ENCODE data around the gene HTR1D.
"Not testable (repeated sequence)": the region's sequence is repeated elsewhere in the genome, so short reads cannot be mapped to it uniquely, and the experiment has no call there.

DNA sequence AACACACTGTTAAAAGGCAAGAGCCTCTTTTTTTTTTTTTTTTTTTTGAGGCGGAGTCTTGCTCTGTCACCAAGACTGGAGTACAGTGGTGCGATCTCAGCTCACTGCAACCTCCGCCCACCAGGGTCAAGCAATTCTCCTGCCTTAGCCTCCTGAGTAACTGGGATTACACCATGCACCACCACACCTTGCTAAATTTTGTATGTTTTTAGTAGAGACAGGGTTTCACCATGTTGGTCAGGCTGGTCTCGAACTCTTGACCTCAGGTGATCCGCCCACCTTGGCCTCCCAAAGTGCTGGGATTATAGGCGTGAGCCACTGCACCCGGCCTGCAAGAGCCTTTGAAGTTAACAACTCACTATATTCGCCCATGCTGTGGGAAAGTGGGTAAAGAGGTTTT is 9.6 kb downstream of the HTR1D start:
- TF ChIP-seq, protein P1, sequence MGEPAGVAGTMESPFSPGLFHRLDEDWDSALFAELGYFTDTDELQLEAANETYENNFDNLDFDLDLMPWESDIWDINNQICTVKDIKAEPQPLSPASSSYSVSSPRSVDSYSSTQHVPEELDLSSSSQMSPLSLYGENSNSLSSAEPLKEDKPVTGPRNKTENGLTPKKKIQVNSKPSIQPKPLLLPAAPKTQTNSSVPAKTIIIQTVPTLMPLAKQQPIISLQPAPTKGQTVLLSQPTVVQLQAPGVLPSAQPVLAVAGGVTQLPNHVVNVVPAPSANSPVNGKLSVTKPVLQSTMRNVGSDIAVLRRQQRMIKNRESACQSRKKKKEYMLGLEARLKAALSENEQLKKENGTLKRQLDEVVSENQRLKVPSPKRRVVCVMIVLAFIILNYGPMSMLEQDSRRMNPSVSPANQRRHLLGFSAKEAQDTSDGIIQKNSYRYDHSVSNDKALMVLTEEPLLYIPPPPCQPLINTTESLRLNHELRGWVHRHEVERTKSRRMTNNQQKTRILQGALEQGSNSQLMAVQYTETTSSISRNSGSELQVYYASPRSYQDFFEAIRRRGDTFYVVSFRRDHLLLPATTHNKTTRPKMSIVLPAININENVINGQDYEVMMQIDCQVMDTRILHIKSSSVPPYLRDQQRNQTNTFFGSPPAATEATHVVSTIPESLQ (CRISPR knock-in tag; IDR thresholded peaks at IDR 0.05), result not testable (repeated sequence)
- TF ChIP-seq, protein P2, sequence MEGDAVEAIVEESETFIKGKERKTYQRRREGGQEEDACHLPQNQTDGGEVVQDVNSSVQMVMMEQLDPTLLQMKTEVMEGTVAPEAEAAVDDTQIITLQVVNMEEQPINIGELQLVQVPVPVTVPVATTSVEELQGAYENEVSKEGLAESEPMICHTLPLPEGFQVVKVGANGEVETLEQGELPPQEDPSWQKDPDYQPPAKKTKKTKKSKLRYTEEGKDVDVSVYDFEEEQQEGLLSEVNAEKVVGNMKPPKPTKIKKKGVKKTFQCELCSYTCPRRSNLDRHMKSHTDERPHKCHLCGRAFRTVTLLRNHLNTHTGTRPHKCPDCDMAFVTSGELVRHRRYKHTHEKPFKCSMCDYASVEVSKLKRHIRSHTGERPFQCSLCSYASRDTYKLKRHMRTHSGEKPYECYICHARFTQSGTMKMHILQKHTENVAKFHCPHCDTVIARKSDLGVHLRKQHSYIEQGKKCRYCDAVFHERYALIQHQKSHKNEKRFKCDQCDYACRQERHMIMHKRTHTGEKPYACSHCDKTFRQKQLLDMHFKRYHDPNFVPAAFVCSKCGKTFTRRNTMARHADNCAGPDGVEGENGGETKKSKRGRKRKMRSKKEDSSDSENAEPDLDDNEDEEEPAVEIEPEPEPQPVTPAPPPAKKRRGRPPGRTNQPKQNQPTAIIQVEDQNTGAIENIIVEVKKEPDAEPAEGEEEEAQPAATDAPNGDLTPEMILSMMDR (IDR thresholded peaks at IDR 0.05), result not testable (repeated sequence)
- not testable (repeated sequence) for TF ChIP-seq ELF4 (CRISPR knock-in tag; IDR thresholded peaks at IDR 0.05; ENCODE audit: low read depth)
- TF ChIP-seq, protein P3, sequence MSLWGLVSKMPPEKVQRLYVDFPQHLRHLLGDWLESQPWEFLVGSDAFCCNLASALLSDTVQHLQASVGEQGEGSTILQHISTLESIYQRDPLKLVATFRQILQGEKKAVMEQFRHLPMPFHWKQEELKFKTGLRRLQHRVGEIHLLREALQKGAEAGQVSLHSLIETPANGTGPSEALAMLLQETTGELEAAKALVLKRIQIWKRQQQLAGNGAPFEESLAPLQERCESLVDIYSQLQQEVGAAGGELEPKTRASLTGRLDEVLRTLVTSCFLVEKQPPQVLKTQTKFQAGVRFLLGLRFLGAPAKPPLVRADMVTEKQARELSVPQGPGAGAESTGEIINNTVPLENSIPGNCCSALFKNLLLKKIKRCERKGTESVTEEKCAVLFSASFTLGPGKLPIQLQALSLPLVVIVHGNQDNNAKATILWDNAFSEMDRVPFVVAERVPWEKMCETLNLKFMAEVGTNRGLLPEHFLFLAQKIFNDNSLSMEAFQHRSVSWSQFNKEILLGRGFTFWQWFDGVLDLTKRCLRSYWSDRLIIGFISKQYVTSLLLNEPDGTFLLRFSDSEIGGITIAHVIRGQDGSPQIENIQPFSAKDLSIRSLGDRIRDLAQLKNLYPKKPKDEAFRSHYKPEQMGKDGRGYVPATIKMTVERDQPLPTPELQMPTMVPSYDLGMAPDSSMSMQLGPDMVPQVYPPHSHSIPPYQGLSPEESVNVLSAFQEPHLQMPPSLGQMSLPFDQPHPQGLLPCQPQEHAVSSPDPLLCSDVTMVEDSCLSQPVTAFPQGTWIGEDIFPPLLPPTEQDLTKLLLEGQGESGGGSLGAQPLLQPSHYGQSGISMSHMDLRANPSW (CRISPR knock-in tag; conservative IDR thresholded peaks at IDR 0.05; ENCODE audit: low read depth), result not testable (repeated sequence)

Measured in WTC11 (cell line).